ENCODE results near the gene SMIM29.
A peak's percentile ranks its signal among the peaks of the same experiment; 100 is the strongest.
"Not testable (repeated sequence)": the region's sequence is repeated elsewhere in the genome, so short reads cannot be mapped to it uniquely, and the experiment has no call there.

Gene SMIM29

GRCh38 chr6:34263484-34263883, 14.7 kb upstream of the SMIM29 start:
- WGBS (ENCODE audit: insufficient coverage, insufficient read length): no CpG with 5 or more reads among the region's 23 CpGs
- not testable (repeated sequence) for H3K27ac ChIP-seq (ENCODE audit: low read length); H3K27me3 ChIP-seq (ENCODE audit: control insufficient read depth, insufficient read depth, low read length); DNase-seq (ENCODE audit: low read depth, low spot score); H3K4me3 ChIP-seq (ENCODE audit: low read length); H3K36me3 ChIP-seq (ENCODE audit: control insufficient read depth, insufficient read depth, low read length); H3K4me1 ChIP-seq (ENCODE audit: control insufficient read depth, insufficient read depth, low read length); H3K9me3 ChIP-seq (ENCODE audit: control insufficient read depth, insufficient read depth, low read length)

DNA sequence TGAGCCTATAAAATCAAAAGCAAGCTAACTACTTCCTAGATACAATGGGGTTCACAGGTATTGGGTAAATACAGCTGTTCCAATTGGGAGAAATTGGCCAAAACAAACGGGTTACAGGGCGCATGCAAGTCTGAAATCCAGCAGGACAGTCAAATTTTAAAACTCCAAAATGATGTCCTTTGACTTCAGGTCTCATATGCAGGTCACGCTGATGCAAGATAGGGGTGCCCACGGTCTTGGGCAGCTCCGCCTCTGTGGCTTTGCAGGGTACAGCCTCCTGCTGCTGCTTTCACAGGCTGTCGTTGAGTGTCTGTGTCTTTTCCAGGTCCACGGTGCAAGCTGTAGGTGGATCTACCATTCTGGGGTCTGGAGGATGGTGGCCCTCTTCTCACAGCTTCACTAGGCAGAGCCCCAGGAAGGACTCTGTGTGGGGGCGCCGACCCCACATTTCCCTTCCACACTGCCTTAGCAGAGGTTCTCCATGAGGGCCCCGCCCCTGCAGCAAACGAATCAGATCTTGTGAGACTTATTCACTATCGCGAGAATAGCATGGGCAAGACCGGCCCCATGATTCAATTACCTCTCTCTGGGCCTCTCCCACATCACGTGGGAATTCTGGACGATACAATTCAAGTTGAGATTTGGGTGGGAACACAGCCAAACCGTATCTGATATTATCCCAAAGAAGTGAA, 11.9 kb upstream of the SMIM29 start:
- Histone ChIP-seq H3K27me3 (ENCODE audit: control insufficient read depth, insufficient read depth, low read length) (no peaks in the 10 kb centered on the region), H3K9me3 (ENCODE audit: control insufficient read depth, insufficient read depth, low read length) (no peaks in the 10 kb centered on the region; the same call in 1 of the 2 replicates), H3K36me3 (ENCODE audit: control insufficient read depth, insufficient read depth, low read length) (no peaks in the 10 kb centered on the region), H3K4me3 (ENCODE audit: low read length) (no peak overlapping the region), H3K4me1 (ENCODE audit: control insufficient read depth, insufficient read depth, low read length) (no peaks in the 10 kb centered on the region), H3K27ac (ENCODE audit: low read length) (no peak overlapping the region)
- no CpG with 5 or more reads among the region's 17 CpGs for WGBS (ENCODE audit: insufficient coverage, insufficient read length)
- no peak for DNase-seq (ENCODE audit: low read depth, low spot score)

DNA sequence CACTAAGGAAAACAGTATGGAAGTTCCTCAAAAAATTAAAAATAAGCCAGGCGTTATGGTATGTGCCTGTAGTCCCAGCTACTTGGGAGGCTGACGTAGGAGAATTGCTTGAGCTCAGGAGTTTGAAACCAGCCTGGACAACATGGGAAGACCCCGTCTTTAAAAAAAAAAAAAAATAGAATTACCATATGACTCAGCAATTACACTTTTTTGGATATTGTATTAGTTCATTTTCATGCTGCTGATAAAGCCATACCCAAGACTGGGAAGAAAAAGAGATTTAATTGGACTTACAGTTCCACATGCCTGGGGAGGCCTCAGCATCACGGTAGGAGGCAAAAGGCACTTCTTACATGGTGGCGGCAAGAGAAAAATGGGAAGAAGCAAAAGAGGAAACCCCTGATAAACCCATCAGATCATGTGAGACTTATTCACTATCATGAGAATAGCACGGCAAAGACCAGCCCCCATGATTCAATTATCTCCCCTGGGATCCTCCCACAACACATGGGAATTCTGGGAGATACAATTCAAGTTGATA, 10.8 kb upstream of the SMIM29 start:
- no peaks in the 10 kb centered on the region for H3K27me3 ChIP-seq (ENCODE audit: control insufficient read depth, insufficient read depth, low read length)
- H3K9me3 ChIP-seq (ENCODE audit: control insufficient read depth, insufficient read depth, low read length): no peaks in the 10 kb centered on the region; the same call in 1 of the 2 replicates
- H3K4me1 ChIP-seq (ENCODE audit: control insufficient read depth, insufficient read depth, low read length): no peaks in the 10 kb centered on the region
- no peak for DNase-seq (ENCODE audit: low read depth, low spot score)
- WGBS (ENCODE audit: insufficient coverage, insufficient read length): no CpG with 5 or more reads among the region's 6 CpGs
- H3K36me3 ChIP-seq (ENCODE audit: control insufficient read depth, insufficient read depth, low read length): no peaks in the 10 kb centered on the region
- no peak overlapping the region for H3K27ac ChIP-seq (ENCODE audit: low read length)
- H3K4me3 ChIP-seq (ENCODE audit: low read length): no peak overlapping the region

GRCh38 chr6:34252395-34252794, 3.6 kb upstream of the SMIM29 start:
- not testable (repeated sequence) for DNase-seq (ENCODE audit: low read depth, low spot score); H3K4me1 ChIP-seq (ENCODE audit: control insufficient read depth, insufficient read depth, low read length); H3K27ac ChIP-seq (ENCODE audit: low read length); H3K4me3 ChIP-seq (ENCODE audit: low read length); H3K27me3 ChIP-seq (ENCODE audit: control insufficient read depth, insufficient read depth, low read length); H3K36me3 ChIP-seq (ENCODE audit: control insufficient read depth, insufficient read depth, low read length); H3K9me3 ChIP-seq (ENCODE audit: control insufficient read depth, insufficient read depth, low read length)
- WGBS (ENCODE audit: insufficient coverage, insufficient read length): no CpG with 5 or more reads among the region's 2 CpGs

- Histone ChIP-seq H3K9me3 (ENCODE audit: control insufficient read depth, insufficient read depth, low read length) (no peaks in the 10 kb centered on the region), H3K4me3 (ENCODE audit: low read length) (peak overlapping the region; percentile 71; the same call in 1 of the 2 replicates), H3K27ac (ENCODE audit: low read length) (no peak overlapping the region), H3K36me3 (ENCODE audit: control insufficient read depth, insufficient read depth, low read length) (peaks cover under 1% of the 10 kb centered on the region), H3K27me3 (ENCODE audit: control insufficient read depth, insufficient read depth, low read length) (no peaks in the 10 kb centered on the region), H3K4me1 (ENCODE audit: control insufficient read depth, insufficient read depth, low read length) (no peaks in the 10 kb centered on the region; the same call in 1 of the 2 replicates)
- DNase-seq (ENCODE audit: low read depth, low spot score): no peak
- no CpG with 5 or more reads among the region's 18 CpGs for WGBS (ENCODE audit: insufficient coverage, insufficient read length)
Measured at GRCh38 chr6:34249469-34250261, 859 bp upstream of the SMIM29 start.

- Histone ChIP-seq H3K9me3 (ENCODE audit: control insufficient read depth, insufficient read depth, low read length) (no peaks in the 10 kb centered on the region), H3K4me3 (ENCODE audit: low read length) (peak overlapping the region; percentile 47; the same call in 1 of the 2 replicates), H3K27me3 (ENCODE audit: control insufficient read depth, insufficient read depth, low read length) (no peaks in the 10 kb centered on the region), H3K36me3 (ENCODE audit: control insufficient read depth, insufficient read depth, low read length) (peaks cover 15% of the 10 kb centered on the region), H3K4me1 (ENCODE audit: control insufficient read depth, insufficient read depth, low read length) (no peaks in the 10 kb centered on the region; the same call in 1 of the 2 replicates), H3K27ac (ENCODE audit: low read length) (no peak overlapping the region)
- no CpG with 5 or more reads among the region's 17 CpGs for WGBS (ENCODE audit: insufficient coverage, insufficient read length)
- DNase-seq (ENCODE audit: low read depth, low spot score): no peak
Measured at GRCh38 chr6:34248198-34248726, 544 bp downstream of the SMIM29 start.

GRCh38 chr6:34247481-34248197, 1.2 kb downstream of the SMIM29 start:
- no CpG with 5 or more reads among the region's 6 CpGs for WGBS (ENCODE audit: insufficient coverage, insufficient read length)
- Histone ChIP-seq H3K27ac (ENCODE audit: low read length) (no peak overlapping the region), H3K36me3 (ENCODE audit: control insufficient read depth, insufficient read depth, low read length) (peaks cover 21% of the 10 kb centered on the region), H3K27me3 (ENCODE audit: control insufficient read depth, insufficient read depth, low read length) (no peaks in the 10 kb centered on the region), H3K9me3 (ENCODE audit: control insufficient read depth, insufficient read depth, low read length) (no peaks in the 10 kb centered on the region), H3K4me1 (ENCODE audit: control insufficient read depth, insufficient read depth, low read length) (peaks cover 2% of the 10 kb centered on the region), H3K4me3 (ENCODE audit: low read length) (no peak overlapping the region)
- no peak for DNase-seq (ENCODE audit: low read depth, low spot score)

DNA sequence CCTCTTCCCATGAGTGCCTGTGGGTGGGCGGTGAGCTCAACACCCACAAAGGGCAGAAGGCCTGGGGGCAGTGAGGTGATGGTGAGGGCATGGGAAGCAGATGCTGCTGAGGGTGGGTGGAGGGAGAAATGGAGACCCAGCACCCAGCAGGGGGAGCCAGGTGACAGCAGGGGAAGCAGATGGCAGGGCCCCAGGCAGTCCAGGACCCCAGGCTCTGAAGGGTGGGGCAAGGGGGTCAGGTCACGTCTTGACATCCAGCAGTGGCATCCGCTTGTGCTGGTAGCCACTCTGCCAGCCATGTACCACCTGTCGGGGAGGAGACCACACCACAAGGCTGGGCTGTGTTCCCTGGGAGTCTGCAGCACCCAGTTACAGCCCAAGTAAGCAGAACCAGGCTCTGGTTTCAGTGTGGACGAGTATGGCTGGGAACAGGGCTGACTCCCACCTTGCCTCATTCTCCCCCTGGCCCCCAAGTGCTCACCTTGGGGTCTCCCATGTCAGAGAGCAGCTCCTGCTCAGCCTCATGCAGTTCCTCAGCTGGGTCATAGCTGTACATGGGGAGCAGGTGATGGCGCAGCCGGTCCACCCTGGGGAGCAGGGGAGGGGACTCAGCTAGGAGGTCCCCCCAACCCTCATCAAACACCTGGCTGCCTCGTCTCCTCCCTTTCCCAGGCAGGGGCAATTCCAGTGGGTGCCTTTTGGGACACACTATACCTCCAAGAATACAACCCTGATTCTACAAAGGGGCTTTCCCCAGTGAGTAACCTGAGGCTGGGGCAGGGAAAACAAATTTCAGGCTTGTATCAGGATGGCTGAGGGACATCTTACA, 2.0 kb downstream of the SMIM29 start:
- peaks cover 2% of the 10 kb centered on the region for H3K4me1 ChIP-seq (ENCODE audit: control insufficient read depth, insufficient read depth, low read length)

DNA sequence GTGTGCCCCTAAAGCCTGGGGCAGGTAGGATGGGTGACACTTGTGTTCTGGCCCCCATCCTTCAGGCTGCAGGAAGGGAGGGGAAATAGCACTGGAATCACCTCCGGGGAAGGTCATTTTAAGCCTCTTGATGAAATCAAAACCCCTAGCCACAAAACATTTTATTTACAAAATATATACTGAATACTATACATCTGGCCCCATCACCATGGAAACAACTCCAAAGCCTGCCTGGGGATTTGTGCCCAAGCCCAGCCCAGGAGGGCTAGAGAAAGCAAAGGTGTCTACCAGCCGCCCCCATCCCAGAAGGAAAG, 2.6 kb downstream of the SMIM29 start:
- Histone ChIP-seq H3K36me3 (ENCODE audit: control insufficient read depth, insufficient read depth, low read length) (peaks cover 35% of the 10 kb centered on the region), H3K4me3 (ENCODE audit: low read length) (no peak overlapping the region), H3K9me3 (ENCODE audit: control insufficient read depth, insufficient read depth, low read length) (no peaks in the 10 kb centered on the region), H3K4me1 (ENCODE audit: control insufficient read depth, insufficient read depth, low read length) (peaks cover 2% of the 10 kb centered on the region), H3K27me3 (ENCODE audit: control insufficient read depth, insufficient read depth, low read length) (no peaks in the 10 kb centered on the region), H3K27ac (ENCODE audit: low read length) (no peak overlapping the region)
- no peak for DNase-seq (ENCODE audit: low read depth, low spot score)
- no CpG with 5 or more reads among the region's 2 CpGs for WGBS (ENCODE audit: insufficient coverage, insufficient read length)

More for the DNA sequence above, 2.0 kb downstream of the SMIM29 start:
- no peak overlapping the region for H3K4me3 ChIP-seq (ENCODE audit: low read length)
- H3K9me3 ChIP-seq (ENCODE audit: control insufficient read depth, insufficient read depth, low read length): no peaks in the 10 kb centered on the region
- no CpG with 5 or more reads among the region's 8 CpGs for WGBS (ENCODE audit: insufficient coverage, insufficient read length)
- no peaks in the 10 kb centered on the region for H3K27me3 ChIP-seq (ENCODE audit: control insufficient read depth, insufficient read depth, low read length)
- H3K36me3 ChIP-seq (ENCODE audit: control insufficient read depth, insufficient read depth, low read length): peaks cover 30% of the 10 kb centered on the region
- DNase-seq (ENCODE audit: low read depth, low spot score): no peak
- no peak overlapping the region for H3K27ac ChIP-seq (ENCODE audit: low read length)

Measured in iPS DF 6.9 (cell line).